ENCODE measurements around the gene TLE3.

- TF ChIP-seq POLR2A (IDR thresholded peaks at IDR 0.05; ENCODE audit: low read length) (no peak), GATA1 (IDR thresholded peaks at IDR 0.05; ENCODE audit: low read depth, low read length) (no peak)
These were observed 81.2 kb downstream of the TLE3 start for GRCh38 chr15:70016511-70016994.
